ENCODE results near the gene C1QTNF6.
A peak's percentile ranks its signal among the peaks of the same experiment; 100 is the strongest.

C1QTNF6 gene

DNA sequence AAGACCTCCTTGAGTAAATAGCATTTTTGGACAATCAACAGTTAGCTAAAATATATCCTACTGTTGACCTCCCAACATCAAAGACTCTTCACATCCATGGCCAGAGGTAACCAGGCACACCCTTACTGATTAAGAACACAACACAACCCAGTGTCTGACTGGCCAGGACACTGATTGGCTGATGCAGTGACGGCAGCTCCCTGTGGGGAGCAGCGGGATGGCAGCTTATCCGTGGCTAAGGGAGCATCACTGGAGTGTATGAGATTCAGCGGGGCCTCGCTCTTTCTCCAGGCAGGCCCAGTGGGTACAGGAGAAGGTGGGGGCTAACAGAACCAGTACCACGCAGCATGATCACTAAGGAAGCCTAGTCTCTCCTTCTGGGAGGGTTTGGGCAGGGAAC is 28.0 kb downstream of the C1QTNF6 start:
- DNase-seq, result no peak

DNA sequence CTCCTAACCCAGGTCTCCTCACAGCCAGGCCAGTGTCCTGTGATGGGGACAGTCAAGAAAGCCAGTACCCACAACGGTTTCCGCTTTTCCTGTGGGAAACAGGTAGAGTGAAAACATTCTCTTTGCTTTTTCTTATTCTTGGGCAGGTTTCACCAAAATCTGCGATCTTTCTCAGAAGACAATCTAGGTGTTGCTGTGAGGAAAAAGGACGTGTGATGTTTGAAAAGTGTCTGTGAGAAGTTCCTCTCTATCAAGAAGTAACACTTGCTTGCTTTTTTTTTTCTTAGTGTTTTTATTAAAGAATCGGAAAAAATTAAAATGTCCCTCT is 29.1 kb downstream of the C1QTNF6 start:
- DNase-seq, result no peak

DNA sequence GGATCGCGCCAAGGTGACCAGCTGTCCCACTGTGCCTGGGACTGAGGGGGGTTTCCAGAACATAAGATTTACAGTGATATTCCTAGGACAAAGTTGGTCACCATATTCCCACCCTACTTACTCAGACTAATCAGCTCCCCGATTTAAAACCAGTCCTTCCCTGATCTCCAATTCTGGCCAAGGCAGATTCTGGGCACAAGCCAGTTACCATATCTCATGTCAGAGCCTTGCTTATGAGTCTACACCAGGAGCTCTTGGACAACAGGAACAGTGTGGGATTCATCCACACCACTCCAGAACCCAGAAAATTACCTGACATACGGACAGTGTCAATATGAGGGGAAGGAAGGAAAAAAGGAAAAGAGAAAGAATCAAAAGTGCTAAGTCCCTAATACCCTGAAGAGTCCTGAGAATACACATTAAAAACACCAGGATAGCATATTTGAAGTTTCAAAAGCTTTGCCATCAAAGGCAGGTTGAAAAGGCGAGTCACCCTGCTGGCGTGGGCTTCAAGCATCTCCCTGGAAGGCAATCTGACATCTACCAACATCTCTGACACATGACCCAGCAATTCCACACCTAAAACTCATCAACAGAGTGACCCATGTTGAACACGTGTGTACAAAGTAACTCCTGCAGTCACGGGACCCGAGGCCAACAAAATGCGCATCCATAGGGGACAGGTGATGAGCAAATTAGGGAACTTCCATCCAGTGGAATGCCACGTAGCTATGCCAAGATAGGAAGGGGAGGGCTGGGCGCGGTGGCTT is 30.3 kb downstream of the C1QTNF6 start:
- DNase-seq, result no peak

DNA sequence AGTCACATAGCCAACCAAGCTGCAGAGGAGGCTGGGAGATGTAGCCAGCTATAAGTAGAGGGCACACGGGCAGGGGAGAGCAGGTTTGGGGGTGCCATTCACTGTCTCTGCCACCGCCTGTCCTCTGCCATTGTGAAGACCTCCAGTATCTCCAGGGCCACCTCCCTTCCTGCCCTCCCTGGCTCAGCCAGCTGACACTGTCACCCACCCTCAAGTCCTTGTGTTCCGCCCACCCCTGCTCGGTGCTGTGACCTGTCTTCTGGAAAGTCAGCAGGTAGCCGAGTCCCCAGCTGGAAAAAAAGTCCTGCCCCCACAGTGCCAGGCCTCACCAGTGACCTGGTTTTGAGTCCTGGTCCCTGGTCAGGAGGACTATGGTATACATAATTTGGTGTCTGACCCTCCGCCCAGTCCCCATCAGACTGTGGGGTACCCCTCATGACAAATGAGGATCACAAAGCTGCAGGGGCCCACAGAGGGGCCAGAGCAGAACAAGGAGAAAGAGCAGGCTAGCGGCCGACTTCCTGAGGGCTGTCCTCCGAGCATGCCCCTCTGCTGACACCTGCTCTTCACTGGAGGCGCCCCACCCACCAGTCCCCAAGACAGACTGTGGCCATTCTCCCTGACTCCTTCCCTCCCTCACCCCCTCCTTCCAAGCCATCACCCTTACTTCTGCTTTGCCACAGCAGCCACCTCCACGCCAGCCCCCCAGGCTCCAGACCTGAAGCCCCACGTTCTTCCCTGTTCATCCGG is 31.2 kb downstream of the C1QTNF6 start:
- no peak for DNase-seq

DNA sequence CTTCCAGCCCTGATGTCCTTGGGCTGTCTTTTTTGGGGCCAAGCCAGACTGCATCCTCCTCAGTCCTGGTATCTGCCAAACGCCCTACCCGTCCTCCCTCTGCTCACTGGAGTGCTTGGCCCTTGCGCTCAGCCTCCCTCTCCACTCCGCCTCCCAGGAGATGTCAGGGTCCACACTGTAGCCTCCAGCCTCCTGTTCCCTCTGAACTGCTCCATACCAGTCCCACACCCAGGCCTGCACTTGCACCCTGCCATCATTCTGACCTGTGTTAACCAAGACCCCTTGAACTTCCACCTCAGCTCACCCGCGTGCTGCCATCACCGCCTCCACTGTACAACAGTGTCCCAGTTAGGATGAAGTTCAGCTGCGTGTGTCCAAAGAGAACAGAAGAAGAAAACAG is 32.1 kb downstream of the C1QTNF6 start:
- no peak for DNase-seq

DNA sequence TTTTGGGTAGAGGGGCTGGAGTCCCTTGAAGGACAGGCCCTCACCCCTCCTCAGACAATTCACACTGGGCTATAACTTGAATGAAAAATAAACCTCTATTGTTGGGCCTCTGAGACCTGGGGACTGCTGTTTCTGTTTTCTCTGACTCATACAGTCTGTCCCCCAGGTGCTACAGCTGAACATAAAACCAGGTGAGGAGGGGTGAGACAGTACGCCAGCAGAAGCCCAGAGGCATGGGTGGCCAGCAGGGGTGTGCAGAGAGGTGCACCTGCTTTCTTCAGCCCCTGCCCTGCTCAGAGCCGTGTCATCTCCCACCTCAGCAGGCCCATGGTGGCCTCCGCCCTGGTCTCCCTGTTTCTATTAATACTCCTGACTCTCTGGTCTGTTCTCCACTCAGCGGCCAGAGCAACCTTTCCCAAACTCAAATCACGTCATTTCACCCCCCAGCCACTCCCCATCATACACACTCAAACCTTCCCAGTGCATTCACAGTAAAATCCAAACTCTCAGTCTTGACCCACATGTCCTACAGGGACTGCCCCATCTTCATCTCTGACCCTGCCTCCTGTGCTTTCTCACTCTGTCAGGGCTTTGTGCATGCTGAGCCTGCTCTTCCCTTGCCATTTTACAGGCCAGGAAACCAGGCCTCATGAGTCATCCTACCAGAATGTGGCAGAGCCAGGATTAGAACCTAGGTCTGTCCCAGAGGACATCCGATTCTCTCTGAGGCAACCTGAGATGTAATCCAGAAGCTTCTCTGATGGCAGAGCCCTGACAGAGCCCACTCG is 32.9 kb downstream of the C1QTNF6 start:
- no peak for DNase-seq

DNA sequence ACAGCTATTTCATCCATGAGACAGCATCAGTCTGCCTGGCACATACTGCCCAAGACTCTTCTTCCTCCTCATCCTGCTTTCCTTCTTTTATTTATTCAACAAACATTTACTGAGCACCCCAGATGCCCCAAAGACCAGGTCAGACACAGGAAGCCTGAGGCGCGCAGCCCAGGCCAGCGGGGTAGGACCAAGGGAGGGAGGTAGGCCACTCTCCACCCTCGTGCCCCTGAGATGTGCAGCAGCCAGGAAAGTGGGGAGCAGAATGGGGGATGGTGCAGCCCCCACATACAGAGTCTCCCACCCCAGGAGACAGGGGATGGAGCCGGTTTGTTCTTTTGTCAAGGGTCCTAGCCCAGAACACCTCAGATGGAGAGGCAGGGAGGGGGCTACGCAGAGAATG is 34.1 kb downstream of the C1QTNF6 start:
- DNase-seq, result no peak

DNA sequence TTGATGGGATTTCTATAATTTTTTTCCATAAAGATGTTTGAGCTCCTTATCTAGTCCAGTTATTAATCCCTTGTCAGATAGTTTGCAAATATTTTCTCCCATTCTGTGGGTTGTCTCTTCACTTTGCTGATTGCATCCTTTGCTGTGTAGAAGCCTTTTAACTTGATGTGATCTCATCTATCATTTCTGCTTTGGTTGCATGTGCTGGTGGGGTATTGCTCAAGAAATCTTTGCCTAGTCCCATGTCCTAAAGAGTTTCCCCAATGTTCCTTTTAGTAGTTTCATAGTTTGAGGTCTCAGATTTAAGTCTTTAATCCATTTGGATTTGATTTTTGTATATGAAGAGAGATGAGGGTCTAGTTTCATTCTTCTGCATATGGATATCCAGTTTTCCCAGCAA is 36.6 kb downstream of the C1QTNF6 start:
- no peak for DNase-seq

DNA sequence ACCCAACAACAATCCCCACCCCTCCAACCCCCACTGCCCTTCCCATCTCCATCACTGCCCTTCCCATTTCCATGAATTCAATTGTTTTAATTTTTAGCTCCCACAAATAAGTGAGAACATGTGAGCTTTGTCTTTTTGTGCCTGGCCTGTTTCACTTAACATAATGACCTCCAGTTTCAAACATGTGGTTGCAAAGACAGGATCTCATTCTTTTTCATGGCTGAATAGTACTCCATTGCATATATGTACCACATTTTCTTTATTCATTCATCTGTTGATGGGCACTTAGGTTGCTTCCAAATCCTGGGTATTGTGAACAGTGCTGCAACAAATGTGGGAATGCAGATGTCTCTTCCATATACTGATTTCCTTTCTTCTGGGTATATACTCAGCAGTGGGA is 37.3 kb downstream of the C1QTNF6 start:
- DNase-seq, result no peak

DNA sequence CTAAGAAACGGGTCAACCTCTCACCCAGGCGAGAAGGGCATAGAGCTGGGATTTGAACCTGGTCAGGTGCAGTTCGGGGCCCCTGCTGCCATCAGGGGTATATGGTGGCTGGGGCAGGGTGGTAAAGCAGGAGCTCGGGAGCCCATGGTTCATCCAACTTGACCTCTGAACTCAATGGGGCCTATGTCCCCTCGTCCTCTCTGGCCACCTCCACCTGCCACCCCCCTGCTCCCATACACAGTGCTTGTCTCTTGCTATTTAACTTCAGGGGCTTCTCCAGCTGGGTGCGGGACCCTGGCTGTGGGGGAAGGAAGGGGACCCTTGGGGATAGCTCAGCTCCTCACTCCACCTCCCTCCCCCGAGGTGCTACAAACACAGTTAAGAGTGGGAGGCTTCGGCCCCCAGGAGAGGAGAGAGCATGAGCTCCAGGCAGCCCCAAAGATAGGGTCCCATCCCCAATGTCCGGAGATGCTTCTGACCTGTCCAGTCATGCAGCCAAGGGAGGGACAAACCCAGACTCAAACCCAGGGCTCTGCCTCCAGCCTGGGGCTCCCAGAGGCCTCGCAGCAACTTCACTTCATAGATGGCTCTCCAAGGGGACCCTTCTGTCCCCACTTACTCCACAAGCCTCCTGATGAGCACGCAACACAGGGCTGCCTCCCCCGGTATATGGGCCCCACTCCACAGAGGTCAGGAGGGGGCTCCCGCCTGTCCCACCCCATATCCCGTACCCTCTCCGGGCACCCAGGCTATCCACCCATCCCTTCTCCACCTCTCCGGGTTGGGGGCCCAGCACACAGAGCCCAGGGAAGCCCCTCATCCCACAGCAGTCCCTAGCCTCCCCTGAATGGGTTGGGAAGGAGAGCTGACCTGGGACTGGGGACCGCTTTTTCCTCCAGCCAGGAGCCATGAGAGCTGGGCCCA is 39.0 kb downstream of the C1QTNF6 start:
- no peak for DNase-seq

DNA sequence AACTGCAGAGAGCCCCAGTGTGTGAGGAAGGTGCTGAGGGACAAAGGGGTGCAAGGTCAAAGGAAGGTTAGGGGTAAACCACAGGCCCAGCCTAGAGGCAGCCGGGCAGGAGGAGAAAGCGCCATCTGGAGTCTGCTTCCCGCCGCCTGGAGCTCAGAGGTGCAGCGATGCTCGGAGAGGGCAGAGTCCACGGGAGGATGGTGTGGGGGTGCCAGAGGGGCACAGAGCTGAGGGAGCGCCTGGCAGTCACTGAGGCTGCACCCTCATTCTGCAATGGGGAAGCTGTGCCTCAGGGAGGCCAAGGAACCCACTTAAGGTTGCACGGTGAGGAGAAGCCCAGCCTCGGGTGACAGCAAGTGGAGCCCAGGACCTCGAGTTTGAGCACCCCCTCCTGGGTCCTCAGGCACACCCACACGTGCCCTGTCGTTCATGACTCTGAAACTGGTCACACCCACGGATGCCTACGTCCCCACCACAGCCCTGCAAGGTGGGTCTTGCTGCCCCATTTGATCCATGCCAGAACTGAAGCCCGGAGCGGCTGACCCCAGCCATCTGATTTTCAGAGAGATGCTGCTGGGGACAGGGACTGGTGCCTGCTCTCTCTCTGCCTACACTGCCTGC is 39.9 kb downstream of the C1QTNF6 start:
- DNase-seq, result peak in 1 of 2 donors; percentile 53

DNA sequence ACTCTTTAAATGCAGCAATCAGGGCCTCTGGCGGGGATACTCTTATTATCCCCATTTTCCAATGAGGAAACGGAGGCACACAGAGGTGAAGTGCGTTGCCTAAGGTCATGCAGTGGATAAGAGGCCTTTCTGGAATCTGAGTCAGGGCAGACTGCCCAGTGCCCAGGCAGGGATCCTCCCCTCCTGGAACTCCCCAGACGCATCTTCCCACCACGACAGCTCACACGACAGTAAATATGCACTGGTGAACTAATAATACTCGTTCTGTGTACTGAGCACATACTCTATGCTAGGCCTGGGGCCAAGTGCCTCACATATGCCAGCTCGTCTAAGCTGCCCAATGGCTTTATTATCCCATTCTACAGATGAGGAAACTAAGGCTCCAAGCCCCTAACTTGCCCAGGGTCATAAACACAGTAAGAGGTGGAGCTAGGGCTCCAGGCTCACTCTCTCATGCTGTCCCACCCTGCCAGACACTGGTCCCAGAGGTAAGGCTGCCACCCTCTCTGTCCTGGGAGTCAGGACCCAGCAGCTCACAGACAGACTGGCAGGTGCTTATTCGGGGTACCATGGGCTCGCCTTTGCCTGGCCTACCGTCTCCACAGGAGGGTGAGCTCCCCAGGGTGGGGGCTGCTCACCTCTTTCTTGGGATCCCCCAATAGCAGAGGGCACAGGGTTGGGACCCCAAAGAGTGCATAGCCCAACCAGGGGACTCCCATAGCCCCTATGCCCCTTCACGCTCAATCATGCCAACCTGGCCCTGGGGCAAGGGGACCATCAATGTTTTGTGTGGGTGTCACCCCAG is 40.7 kb downstream of the C1QTNF6 start:
- DNase-seq, result no peak

DNA sequence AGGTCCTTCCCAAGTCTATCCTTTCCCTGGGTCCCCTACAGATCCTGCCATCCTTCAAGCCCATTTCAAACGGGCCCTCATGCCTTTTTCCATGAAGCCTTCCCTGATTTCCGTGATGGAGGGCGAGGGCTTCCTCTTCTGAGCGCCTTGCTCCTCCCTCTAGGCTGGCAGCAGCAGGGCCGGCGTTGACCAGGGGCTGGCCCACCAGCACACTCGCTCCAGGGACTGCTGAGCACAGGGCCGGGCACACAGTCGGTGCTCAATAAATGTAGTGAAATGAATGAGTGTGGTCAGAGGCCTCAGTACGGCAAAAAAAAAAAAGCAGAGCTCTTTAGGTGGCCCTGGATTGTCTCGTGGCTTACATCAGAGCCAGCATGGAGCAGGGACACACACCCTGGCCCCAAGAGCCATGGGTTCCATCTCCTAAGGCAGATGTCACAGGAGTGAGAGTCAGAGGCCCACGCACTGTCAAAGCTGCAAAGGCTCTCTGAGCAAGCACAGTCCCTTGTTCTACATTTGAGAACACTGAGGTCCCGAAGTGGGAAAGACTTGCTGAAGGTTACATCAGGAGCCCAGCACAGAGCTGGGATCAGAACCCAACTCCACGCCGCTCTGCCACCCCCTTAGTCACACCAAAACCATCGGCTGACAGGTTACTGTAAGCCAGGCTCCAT is 41.4 kb downstream of the C1QTNF6 start:
- DNase-seq, result no peak

DNA sequence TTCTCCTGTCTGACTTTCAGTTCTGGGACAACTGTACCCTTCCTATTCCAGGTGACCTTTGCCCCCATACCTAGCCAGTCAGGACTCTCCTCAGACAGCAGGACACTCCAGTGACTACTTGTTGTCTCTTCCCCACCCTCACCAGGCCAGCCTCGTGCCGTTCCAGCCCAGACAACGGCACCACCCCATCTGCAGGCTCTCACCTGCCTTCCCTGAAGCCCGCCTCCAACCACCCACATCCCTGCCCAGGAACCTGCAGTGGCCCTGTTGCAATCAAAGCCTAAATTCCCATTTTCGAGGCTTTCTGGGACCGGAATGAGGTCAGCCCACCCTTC is 42.0 kb downstream of the C1QTNF6 start:
- DNase-seq, result no peak

DNA sequence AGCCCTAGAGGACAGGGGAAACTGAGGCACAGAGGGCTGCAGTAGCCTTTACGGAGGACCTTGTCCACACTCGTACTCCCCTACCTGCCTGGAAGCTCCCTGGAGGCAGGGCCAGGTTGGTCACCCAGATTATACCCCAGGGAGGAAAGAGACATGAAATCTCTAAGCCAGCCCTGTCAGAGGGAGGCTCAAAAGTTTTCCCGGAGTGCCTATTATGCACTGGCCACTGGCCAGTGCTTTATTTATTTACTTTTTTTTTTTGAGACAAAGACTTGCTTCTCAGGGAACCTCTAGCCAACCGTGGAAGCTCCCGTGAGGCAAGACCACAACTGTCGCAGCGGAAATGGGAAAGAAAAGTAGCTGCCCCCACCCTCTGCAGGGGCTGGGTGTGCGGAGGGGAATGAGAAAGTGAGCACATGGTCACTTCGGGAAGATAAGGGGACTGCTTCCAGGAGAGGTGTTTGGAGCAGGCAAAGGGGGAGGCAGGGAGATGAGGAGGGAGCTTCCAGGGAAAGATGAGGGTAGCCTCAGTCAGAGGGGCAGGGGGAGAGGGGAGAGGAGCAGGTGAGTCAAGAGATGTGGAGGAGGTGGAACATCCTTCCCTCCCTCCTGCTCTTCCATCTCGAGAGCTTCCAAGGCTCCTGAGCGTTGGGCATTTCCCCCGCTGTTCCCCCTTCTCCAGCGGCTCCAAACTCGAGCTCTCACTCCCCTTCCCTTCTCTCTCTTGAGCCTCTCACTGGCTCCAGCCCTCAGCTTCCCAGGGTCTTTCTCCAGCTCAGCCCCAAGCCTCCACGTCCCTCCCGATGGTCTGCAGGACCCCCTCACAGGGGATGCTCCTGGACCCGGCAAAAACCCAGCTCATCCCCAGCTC is 42.6 kb downstream of the C1QTNF6 start:
- no peak for DNase-seq

DNA sequence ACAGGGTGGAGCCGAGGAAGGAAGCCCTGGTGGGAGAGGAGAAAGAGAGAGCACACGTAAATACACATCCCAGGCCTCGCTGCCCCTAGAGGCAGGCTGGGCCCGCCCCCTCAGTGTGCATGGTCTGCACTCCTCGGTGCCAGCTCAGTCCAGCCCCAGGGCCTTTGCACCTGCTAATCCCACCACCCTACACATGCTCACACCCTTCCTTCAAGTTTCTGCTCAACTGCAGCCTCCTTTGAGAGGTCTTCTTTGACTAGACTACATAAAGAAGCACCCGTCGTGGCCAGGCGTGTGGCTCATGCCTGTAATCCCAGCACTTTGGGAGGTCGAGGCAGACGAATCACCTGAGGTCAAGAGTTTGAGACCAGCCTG is 43.9 kb downstream of the C1QTNF6 start:
- no peak for DNase-seq

DNA sequence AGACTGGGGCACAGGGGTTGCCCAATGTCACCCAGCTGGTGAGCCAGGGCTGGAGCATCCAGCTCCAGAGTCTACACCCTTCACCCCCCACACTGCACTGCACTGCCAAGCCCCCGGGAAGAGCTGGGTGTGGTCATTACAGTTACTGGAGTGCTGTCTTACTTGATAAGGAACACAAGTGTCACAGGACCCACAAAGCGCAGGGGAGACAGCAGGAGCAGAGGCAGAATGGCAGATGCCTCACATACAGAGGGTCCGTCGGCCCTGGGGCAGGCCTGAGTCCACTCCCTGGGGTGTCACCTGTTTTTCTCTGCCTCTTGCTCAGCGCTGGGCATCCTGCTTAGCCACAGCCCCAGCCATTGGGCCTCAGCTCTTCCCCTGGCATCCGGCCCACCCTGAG is 46.1 kb downstream of the C1QTNF6 start:
- no peak for DNase-seq

DNA sequence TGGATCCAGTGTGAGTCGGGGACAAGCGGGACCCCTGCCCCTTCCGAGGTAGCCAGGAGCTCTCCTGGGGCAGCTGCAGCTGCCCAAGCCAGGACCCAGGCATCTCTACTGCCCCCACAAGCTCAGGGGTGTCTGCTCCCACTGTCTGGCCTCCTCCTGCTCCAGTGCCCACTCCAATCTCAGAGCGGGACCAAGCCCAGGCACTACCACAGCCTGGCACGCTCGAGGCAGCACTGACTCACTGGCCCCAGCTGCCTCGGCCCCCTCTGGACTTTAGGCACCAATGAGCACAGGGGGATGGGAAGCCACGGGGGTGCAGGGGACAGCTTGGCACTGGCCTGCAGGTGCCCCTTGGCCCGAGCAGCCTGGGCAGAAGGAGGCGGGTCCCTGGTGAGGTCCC is 46.6 kb downstream of the C1QTNF6 start:
- no peak for DNase-seq

DNA sequence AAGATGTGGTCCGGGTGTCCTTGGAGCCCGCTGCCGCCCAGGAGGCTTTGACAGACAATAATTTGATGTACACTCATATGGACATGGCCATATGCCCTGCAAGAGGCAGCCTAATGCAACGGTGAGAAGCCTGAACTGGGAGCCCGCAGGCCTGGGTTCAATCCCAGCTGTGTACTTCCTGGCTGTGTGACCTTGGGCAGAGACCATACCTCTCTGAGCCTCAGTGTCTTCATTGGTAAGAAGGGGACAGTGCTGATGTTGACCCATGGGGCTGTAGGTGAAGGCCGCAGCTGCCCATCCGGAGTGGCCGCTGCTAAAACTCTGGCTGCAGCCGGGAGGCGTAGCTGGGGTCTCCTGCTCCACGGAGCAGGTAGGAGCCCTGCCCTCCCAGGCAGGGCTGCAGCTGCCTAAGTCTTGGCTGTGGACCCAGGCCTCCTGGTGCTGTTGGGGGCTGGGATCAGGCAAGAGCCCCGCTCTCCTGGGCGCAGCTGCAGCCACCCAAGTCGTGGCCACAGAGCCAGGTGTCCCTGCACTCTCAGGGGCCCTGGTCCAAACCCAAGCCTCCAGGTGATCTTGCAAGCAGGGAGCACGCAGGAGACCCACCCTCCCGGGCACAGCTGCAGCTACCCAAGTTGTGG is 47.2 kb downstream of the C1QTNF6 start:
- DNase-seq, result no peak

DNA sequence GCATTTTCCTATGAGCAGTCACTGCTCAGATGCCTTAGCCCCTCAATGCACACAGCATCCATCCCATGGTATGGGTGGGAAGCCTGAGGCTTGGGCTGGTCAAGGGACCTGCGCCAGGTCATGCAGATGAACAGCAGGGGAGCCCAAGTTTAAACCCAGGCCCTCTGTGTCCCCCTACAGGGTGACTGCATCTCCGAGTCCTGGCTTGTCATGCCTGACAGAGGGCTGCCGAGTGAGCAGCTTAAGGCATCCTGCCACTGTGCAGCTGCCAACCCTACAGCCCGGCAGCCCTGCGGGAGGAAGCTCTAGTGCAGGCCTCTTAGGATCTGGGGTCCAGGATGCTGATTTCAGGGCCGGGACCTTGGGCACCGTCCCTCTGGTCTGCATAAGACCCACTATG is 48.3 kb downstream of the C1QTNF6 start:
- no peak for DNase-seq
